ENCODE measurements around the gene SREBF1. TPM values are rescaled to one million over a fixed set of nuclear protein-coding genes. Genes with fewer than 3 reads are reported as not detected.
A peak's percentile ranks its signal among the peaks of the same experiment; 100 is the strongest.

The SREBF1 gene
- total and polyA plus RNA-seq, 2 of the 4 experiments (the other 2 are of a cell fraction), result 3.4 to 20.4 TPM

DNA sequence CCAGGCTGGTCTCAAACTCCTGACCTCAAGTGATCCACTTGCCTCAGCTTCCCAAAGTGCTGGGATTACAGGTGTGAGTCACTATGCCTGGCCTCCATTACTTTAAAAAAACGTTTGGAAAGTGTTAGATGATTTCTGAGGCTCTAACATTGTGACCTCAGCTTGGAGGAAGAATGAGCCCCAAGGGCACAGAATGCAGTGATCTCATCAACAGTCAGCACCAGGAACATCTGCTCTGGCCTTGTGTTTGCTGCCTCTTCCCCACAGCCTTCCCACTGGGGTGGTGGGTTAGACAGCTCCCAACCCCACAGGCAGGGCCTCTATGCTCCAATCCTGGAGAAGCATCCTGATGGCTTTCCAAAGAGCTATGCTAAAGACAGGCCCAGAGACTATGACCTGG is 37.7 kb upstream of the SREBF1 start:
- ATAC-seq (ENCODE audit: low read depth) (peak; percentile 32; the same call in 1 of the 2 replicates), DNase-seq (peak; percentile 92)
- Histone ChIP-seq H3K27me3 (ENCODE audit: control insufficient read depth, insufficient read depth, low read length) (no peaks in the 10 kb centered on the region), H4K5ac (ENCODE audit: low read depth, low read length) (no peak overlapping the region), H2BK15ac (ENCODE audit: low read depth, low read length) (no peak overlapping the region), H3K4me1 (ENCODE audit: control insufficient read depth, insufficient read depth, low read length) (peaks cover 22% of the 10 kb centered on the region), H3K18ac (ENCODE audit: low read depth, low read length) (no peak overlapping the region), H4K8ac (ENCODE audit: low read depth in 2 of 2, low read length in 2 of 2) (no peak overlapping the region), H3K23ac (ENCODE audit: low read depth, low read length) (no peak overlapping the region), H2AK9ac (replicated peaks; ENCODE audit: low read depth, low read length, poor library complexity) (no peak overlapping the region), H3K9ac (ENCODE audit: low read depth, low read length) (no peak overlapping the region), H3K9me1 (ENCODE audit: insufficient read depth, low read length) (peaks cover 9% of the 10 kb centered on the region), H2AFZ (replicated peaks; ENCODE audit: low read length, poor library complexity) (no peak overlapping the region), H3K79me1 (ENCODE audit: low read depth in 1 of 2, low read length in 2 of 2) (peaks cover 0 to 13% of the 10 kb centered on the region in 2 experiments; a peak in 3 of 4 replicates), H2AK5ac (ENCODE audit: low read depth, low read length) (no peak overlapping the region; the same call in 1 of the 2 replicates), H2BK120ac (ENCODE audit: low read depth, low read length) (no peak overlapping the region), H2BK20ac (ENCODE audit: low read depth, low read length) (no peak overlapping the region), H3K4me3 (ENCODE audit: insufficient read depth, low read depth, low read length) (no peak overlapping the region), H4K20me1 (ENCODE audit: insufficient read depth, low read length) (peaks cover 19% of the 10 kb centered on the region), H2BK5ac (ENCODE audit: low read depth, low read length, poor library complexity, severe bottlenecking) (no peak overlapping the region), H3K4ac (ENCODE audit: low read depth, low read length) (no peak overlapping the region), H3K14ac (replicated peaks; ENCODE audit: low read depth, low read length) (no peak overlapping the region), H3K4me2 (ENCODE audit: low read depth, low read length) (no peak overlapping the region), H3K56ac (ENCODE audit: extremely low read depth, insufficient read depth, low read length) (no peak overlapping the region), H3K36me3 (ENCODE audit: control insufficient read depth, insufficient read depth, low read length) (peaks cover 19% of the 10 kb centered on the region), H3K9me3 (ENCODE audit: control insufficient read depth, insufficient read depth, low read length) (no peaks in the 10 kb centered on the region), H3K27ac (ENCODE audit: insufficient read depth, low read length) (no peak overlapping the region), H4K91ac (ENCODE audit: insufficient read depth, low read depth, low read length) (no peak overlapping the region)
- ChIA-PET CTCF (interaction anchor here (0.6 kb wide), 1 partner anchor 32 kb away, joined by 3 read pairs; no protein-coding TSS in a partner anchor), POLR2A (ENCODE audit: unreplicated experiment) (no interaction called here)
- BruUV-seq (replicated peaks), result no TSS peak
- dilution Hi-C loops (cut with HindIII; ENCODE audit: low sequenced_read_pairs, unreplicated experiment) (no loop called here), intact Hi-C loops (cut with micrococcal nuclease) (no loop called here), in situ Hi-C loops (cut with MboI; ENCODE audit: low sequenced_read_pairs) (no loop called here)
- WGBS, 2 experiments (ENCODE audit: extremely low coverage in 2 of 2, insufficient read length in 1 of 2), result no CpG with 5 or more reads among the region's 1 CpG
- TF ChIP-seq MAFK (IDR thresholded peaks at IDR 0.05; ENCODE audit: low read depth, low read length) (no peak), SMC3 (IDR thresholded peaks at IDR 0.05; ENCODE audit: low read depth, low read length) (no peak), NFE2L2 (IDR thresholded peaks at IDR 0.05; ENCODE audit: low read depth, low read length) (no peak)
- TF ChIP-seq, protein P1, sequence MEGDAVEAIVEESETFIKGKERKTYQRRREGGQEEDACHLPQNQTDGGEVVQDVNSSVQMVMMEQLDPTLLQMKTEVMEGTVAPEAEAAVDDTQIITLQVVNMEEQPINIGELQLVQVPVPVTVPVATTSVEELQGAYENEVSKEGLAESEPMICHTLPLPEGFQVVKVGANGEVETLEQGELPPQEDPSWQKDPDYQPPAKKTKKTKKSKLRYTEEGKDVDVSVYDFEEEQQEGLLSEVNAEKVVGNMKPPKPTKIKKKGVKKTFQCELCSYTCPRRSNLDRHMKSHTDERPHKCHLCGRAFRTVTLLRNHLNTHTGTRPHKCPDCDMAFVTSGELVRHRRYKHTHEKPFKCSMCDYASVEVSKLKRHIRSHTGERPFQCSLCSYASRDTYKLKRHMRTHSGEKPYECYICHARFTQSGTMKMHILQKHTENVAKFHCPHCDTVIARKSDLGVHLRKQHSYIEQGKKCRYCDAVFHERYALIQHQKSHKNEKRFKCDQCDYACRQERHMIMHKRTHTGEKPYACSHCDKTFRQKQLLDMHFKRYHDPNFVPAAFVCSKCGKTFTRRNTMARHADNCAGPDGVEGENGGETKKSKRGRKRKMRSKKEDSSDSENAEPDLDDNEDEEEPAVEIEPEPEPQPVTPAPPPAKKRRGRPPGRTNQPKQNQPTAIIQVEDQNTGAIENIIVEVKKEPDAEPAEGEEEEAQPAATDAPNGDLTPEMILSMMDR (conservative IDR thresholded peaks at IDR 0.05; ENCODE audit: low read depth, low read length), result no peak

All from IMR-90 (cell line).